GM21786 (cell line): ENCODE results near the gene TAS1R1.

Source experiments
- ATAC-seq: cut with Tn5 transposase; IDR thresholded peaks from one replicate; pipeline ENCODE4 v1.9.1; 2021; ENCODE audit not compliant: unreplicated experiment

The TAS1R1 gene

GRCh38 chr1:6627841-6628545 lies 72.9 kb downstream of the TAS1R1 start:
- no peak for ATAC-seq

GRCh38 chr1:6628971-6629479 lies 73.9 kb downstream of the TAS1R1 start:
- no peak for ATAC-seq
